DMS153 treated with DMSO at 0.1 percent for 48 hours (cell line): Measurements from ENCODE around the gene EFHC1.
"Not testable (repeated sequence)": the region's sequence is repeated elsewhere in the genome, so short reads cannot be mapped to it uniquely, and the experiment has no call there.

Experiments used
- DNase-seq: peaks from one replicate; lab custom pipeline; 2025; ENCODE audit not compliant: unreplicated experiment; lab: John Stamatoyannopoulos, UW

EFHC1 gene, protein sequence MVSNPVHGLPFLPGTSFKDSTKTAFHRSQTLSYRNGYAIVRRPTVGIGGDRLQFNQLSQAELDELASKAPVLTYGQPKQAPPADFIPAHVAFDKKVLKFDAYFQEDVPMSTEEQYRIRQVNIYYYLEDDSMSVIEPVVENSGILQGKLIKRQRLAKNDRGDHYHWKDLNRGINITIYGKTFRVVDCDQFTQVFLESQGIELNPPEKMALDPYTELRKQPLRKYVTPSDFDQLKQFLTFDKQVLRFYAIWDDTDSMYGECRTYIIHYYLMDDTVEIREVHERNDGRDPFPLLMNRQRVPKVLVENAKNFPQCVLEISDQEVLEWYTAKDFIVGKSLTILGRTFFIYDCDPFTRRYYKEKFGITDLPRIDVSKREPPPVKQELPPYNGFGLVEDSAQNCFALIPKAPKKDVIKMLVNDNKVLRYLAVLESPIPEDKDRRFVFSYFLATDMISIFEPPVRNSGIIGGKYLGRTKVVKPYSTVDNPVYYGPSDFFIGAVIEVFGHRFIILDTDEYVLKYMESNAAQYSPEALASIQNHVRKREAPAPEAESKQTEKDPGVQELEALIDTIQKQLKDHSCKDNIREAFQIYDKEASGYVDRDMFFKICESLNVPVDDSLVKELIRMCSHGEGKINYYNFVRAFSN

DNA sequence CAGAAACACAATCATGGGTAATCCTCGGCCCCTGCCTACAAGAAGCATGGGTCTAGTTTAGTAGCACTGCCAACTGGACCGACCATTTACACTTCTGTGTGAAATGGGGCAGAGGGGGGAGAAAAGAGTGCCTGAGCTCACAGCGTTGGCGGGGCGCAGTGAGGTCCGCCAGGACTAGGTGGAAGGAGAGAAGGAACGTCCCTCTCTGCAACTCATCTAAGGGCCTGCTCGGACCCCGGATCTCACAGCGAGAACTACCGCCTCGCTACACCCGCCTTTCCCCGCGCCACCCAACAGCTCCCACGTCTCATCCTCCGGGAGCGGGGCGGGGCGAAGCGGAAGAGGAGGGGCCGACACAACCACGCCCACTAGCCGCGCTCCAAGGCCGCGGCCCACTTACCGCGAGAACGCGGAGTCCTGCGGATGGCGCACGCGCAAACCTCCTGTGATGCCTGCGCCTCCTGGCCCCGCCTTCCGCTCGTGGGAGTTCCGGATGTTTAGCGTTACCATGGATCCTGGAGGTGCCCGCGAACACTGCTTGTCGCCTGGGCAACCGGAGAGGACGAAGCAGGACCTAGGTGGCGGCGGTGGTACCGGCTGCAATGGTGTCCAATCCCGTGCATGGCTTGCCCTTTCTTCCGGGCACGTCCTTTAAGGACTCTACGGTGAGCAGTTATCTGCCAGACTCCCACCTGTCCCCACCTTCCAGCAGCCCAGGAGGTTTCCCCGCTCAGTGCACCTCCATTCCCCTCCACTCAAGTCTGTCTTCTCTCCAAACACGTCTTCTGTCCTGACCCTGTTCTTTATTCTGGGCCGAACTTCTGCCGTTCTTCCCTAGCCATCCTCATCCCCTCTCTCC is at the start of gene EFHC1:
EFHC1 (plus strand) TSS at position 534 of the 859 bp plus-strand sequence; CDS start at position 603, 69 bp downstream.
- peak; percentile 99 for DNase-seq

DNA sequence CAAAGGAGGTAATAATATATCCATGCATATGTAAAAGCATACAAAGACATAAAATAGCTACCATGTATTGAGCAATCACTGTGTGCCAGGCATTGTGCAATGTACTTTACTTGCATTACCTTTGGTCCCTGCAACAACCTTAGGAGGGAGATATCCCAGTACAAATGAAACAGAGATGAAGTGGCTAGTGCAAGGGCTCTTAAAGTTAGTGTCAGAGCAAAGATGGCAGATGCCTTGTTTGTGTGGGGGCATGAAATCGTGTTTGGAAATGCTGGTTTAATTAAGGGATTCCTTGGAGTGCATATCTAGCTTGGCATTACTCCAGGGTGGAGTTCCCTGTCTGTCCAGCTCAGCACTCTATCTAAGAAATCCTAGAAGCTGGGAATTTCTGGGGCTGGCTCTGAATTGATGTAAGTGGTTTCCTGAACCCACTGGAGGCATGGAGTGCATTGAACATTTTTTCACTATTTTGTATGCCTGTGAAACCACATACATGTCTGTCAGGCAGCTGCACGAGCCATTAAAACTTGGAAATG is 48.4 kb upstream of the EFHC1 start:
- DNase-seq = no peak

DNA sequence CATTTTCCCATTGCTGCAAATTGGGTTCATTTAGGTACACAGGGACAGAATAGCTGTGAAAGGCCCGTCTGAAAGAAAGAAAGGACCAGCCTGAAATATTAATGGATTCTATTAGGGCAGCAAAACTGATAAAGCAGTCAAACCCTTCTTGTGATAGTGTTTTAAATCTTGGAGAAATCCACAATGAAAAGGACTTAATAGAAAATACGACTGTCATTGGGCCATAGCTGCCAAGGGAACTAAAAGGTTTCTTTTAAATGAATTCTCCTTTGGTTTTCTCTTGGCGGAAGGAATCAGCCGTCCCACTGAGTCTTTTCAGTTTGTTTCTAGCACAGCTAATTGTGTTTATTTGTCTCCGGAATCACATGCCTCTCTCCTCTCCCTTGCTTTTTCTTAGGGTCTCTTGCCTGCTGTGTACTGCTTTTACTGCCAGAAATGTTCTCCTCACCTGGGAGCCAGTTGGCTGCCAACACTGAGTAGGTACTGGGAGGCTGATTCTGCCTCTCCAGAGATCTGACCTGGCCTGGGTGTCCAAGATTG is 46.9 kb upstream of the EFHC1 start:
- no peak for DNase-seq

DNA sequence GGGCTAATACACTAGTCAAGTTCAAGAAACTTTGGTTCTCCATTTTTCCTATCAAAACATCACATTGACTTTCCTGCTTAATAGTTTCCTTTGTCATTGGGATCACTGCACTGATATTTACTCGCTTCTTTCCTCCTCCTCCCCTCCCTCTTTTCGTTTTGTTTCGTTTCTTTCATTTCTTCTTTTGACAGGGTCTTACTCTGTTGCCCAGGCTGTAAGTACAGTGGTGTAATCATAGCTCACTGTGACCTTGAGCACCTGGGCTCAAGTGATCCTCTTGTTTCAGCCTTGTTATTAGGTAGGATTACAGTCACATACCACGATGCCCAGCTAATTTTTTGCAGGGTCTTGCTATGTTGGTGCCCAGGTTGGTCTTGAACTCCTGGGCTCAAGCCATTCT is 45.9 kb upstream of the EFHC1 start:
- no peak for DNase-seq

DNA sequence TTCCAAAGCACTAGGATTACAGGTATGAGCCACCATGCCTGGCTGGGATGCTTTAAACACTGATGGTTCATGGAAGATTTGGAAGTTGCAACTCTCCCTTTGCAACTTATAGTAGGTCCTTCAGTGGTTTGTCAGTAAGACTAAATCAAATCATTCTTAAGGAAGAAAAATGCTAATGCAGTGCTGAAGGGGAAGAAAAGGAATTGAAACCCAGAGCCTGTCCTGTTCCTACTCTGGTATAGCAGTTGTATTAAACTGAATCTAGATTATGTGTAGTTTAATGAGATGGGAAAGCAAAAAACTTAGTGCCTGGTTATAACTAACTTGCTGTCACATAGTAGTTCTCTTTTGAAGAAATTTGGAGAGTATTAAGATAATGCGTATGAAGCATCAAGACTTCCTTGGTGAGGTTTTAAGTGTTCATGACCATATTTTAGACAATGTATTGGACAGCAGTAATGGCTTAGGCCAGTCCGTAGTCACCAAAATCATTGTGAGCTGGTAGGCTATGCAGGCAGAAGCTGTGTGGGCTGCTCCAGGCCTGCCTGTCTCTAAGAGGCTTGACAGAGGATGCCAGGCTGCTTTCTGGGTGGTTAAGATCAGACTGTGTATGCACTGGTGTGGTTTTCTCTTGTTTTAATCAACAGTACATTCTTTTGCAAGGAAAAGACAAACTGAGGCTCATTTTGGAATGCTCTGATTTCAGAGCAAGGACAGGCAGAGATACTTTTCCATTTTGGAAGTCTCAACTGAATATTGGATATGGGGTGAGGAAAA is 44.2 kb upstream of the EFHC1 start:
- DNase-seq = no peak

DNA sequence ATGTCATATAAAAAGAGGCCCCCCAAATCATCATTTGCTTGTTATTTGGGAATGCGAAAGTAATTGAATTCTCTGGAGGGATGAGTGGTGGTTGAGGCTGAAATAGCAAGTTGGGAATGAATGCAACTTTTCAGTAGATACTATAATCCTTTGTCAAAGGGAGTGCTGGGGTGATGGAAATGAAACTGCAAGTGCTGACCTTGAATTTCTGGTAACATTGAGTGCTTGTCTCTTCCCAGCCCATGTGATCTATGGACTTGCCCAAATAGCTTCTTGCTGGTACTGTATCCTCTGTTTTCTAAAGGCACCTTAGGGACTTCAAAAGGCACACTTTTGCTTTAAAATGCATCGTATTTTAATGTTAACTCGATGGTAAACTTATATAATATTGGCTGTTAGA is 43.4 kb upstream of the EFHC1 start:
- DNase-seq = no peak

DNA sequence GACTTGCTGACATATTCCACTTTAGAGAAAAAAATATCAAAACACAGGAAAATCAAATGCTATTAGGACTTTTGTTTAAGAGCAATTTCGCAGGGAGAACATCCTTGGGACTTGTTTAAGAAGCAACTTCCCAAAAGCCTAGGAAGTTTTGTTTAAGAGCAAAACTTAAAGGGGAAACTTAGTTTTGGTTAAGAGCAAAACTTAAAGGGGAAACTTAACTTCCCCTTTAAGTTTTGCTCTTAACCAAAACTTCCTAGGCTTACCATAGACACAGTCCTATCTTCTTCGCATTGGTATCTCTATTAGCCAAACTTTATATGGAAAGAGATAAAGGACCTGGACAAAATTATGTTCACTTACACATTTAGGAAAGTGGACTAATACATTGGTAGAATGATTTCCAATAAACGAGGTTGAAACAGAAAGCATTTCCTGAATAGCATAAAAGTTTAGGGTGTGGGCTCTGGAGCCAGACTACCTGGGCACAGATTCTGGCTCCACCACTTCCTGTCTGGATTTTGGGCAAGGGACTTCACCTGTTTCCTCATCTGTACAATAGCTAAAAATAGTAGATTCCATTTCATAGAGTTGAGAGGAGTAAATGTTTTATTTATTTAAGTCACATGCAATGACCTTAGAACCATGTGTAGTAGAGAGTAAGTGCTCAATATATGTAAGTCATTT is 42.5 kb upstream of the EFHC1 start:
- DNase-seq = no peak

DNA sequence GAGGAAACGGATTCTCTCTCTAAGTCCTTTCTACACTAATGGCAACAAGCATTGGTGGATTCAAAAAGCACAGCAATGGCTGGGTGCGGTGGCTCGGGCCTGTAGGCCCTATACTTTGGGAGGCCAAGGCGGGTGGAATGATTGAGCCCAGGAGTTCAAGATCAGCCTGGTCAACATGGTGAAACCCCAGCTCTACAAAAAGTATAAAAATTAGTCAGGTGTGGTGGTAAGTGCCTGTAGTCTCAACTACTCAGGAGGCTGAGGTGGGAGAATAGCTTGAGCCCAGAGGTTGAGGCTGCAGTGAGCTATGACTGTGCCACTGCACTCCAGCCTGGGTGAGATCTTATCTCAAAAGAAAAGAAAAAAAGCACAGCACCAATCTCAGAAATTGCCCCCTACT is 38.9 kb upstream of the EFHC1 start:
- DNase-seq = no peak

DNA sequence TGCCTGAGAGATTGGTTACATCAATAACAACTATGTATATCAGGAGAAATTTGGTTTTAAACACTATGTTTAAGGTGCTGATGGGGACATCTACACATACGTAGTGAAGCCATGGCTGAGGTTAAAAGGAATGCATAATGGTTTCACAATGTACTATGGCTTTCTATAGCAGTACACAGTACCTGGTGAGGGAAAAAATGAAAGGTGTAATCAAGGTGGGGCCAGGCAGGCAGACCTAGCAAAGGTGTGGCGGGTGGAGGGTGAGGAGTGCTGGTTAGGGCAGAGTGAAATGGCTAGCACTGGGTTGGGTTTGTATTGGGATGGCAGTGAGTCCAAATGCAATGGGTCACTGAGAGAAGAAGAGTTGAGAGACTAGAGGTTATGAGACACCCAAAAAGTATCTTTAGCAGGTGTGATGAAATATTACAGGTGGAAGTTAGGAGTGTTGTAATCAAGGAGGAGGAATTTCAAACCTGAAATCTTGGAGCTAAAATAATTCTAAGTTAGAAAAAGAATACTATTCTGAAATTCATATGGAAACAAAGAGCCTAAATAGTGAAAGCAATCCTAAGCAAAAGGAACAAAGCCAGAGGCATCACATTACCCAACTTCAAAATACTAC is 35.9 kb upstream of the EFHC1 start:
- DNase-seq = no peak

DNA sequence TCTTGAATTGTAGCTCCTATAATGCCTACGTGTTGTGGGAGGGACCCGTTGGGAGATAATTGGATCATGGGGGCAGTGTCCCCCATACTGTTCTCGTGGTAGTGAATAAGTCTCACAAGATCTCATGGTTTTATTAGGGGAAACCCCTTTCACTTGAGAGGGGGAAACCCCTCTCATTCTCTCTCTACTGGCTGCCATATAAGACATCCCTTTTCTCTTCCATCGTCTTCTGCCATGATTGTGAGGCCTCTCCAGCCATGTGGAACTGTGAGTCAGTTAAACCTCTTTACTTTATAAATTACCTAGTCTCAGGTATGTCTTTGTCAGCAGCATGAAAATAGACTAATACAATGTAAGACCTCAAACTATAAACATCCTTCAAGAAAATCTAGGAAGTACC is 35.1 kb upstream of the EFHC1 start:
- no peak for DNase-seq

DNA sequence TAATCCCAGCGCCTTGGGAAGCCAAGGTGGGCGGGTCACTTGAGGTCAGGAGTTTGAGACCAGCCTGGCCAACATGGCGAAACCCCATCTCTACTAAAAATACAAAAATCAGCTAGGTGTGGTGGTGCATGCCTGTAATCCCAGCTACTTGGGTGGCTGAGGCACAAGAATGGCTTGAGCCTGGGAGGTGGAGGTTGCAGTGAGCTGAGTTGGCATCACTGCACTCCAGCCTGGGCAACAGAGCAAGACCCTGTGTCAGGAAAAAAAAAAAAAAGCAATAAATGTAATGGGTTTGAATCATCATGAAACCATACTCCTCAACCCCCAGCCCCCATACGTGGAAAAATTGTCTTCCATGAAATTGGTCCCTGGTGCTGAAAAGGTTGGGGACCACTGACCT is 32.0 kb upstream of the EFHC1 start:
- DNase-seq = not testable (repeated sequence)

DNA sequence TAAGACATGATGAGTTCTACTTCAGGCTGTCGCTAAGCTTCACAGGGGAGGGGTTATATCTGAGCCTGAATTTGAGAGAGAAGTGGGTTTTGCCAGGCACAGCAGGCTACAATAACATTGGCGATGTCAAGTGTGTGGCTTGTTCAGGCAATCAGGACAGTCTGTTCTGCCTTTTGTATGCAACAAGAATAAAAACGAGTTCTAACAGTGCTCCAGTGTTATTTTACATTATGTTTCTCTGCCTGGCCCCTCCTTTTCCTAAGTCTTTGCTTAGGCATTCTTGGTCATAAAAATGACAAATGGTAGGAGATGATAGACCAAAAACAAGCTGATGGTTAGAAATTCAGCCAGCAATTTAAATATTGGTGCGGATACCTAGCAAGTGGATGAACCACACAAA is 31.4 kb upstream of the EFHC1 start:
- no peak for DNase-seq

DNA sequence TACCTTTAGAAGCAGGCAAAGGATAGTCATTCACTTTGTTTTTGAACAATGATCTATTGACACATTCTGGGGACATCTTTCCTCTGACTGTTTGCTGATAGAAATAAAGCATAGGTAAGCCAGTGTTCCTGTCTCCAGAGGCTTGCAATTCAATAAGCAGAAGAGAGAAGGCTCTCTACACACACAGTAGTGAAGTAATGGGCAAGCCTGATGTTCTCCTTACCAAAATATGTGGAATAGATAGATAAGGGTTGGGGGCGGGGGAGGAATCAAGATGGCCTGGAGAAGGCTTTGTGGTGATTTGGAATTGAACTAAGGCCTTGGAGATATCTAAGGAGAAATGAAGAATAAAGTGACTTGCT is 30.9 kb upstream of the EFHC1 start:
- DNase-seq = no peak

DNA sequence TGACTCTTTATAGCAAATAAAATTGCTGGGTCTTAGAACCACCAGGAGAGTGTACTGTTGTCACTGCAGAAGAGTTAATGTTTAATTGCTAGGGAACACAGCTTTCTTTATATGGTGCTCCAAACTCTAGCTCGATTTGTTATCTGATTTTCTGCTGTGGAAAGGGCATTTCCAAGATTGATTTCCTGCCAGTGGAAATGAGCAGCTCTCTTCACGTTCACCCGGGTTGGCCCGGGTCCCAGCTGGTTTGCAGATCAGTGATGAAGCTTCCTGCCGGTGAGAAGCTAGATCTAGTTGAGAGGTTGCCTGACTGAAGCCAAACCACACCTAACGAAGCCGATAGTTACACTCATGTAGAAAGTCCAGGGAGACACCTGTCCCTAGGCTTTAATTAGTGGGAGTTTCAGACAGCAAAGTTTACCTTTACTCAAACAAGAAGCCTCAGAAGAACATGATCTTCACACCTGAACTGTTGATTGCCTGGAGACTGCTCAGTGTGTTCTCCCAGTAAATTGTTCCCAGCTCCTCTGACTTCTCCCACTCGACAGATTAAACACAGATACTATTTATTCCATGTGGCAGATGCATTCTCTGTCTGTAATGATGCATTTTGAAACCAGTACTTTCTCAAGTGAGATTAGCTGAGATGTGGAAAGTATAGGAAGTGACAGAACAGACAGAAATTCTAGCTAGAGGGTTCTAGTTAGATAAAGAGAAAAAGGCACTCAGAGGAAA is 30.3 kb upstream of the EFHC1 start:
- peak; percentile 72 for DNase-seq

DNA sequence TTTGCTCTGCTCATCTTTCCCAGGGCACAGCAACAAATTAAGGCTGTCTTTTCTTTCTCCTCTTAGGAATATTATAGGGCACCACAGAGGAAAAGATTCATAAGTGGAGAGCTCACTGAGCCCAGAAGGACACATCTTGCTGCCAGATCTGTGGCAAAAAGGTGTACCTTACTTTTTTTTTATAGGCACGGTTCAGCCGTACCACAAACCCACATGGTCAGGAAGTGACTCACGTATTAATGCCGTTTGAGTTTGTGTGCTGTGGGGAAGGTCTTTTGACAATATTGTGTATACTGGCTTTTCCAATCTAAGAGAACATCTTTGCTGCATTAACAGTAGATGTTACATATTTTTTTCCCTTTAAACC is 29.8 kb upstream of the EFHC1 start:
- DNase-seq = peak; percentile 25

DNA sequence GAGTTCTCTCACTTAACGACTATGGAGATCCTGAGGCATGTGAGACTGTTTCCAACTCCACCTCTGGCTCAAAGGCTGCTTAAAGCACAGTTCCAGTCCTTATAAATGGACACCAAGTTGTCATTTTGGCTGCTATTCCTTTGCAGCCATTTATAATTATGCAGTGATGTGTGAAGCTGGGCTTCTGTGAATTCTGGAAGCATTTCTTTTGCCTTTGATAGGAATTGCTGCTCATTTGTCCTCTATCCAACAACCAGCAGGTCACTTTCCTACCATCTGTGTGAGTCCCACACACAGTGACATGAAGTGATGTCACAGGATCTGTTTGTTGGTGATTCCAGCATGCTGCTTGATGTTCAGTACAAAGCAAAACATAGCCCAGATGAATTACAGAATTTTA is 28.5 kb upstream of the EFHC1 start:
- no peak for DNase-seq

DNA sequence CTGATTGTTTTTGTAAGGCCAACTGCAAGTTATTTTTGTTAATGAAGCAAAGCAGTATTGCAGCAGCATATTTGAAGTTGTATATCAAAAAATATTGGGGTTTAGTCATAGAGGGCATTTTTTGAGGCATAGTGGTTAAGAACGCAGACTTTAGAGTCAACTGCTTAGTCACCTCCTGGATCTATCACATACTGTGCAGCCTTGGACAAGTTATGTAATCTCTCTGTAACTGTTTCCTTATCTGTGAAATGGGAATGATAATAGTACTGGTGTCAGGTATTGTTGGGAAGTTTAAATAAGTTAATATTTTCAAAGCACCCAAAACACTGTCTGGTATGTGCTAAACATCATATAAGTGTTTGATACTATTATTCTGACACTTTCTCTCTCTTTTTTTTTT is 27.2 kb upstream of the EFHC1 start:
- DNase-seq = no peak

DNA sequence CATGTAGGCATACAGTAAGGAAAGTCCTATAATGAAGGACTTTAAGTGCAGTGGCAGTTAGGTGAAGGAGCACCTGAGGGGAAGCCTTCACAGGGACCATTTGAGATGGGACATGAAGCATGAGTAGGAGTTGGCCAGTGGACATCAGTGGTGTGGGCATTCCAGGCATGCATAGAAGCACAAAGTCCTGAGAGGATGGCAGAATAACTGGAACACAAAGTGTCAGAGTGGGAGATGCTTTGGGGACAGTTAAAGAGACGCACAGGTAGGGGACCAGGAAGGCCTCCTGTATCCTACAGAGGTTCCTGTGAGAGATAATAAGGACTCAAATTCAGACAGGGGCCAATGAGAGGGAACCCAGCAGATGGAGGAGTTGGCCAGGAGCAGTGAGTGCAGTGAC is 26.4 kb upstream of the EFHC1 start:
- no peak for DNase-seq

DNA sequence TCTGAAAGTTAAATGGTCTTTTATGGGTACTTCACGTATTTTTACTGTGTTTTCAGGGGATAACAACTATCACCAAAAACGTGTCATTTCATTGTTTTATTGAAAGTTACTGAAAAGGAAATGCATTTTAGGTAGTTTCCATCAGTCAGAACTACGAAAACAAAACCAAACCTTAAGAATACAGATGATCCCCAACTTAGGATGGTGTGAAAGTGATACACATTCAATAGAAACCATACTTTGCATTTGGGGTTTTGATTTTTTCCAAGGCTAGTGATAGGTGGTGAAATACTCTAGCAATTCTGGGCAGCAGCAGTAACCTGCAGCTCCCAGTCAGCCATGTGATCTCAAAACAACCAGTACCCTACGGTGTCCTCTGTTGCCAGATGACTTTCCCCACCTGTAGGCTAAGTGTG is 25.9 kb upstream of the EFHC1 start:
- no peak for DNase-seq
